K562 (cell line): ENCODE data around the gene ARFRP1. TPM values are rescaled to one million over a fixed set of nuclear protein-coding genes. Genes with fewer than 3 reads are reported as not detected.

Experiments used
- BMI1 ChIP-seq: fragments of 150-350 bp; IDR thresholded peaks from 2 replicates; pipeline ENCODE4 v1.6.1; 2014; ENCODE audit warnings: low read length
- HIVEP1 ChIP-seq: fragments of 250-450 bp; sonication (Bioruptor Pico); IDR thresholded peaks from 2 replicates; pipeline ENCODE4 v1.4.0; 2020; ENCODE audit warnings: mild to moderate bottlenecking
- ZBTB11 ChIP-seq, 3 experiments: fragments of 200-800 bp in 1 of 3; fragments of 250-450 bp in 1 of 3; fragments of 450-650 bp in 1 of 3; sonication (Bioruptor Pico) in 1 of 3; sonication (Bioruptor generic) in 1 of 3; formaldehyde crosslinking in 1 of 3; IDR thresholded peaks; 2 replicates each; pipeline versions ENCODE4 v1.6.1 to v1.8.0; 2016 to 2022; ENCODE audit warnings: mild to moderate bottlenecking in 2 of 3, missing genetic modification characterization in 2 of 3, missing compliant biosample characterization in 1 of 3, moderate library complexity in 1 of 3
- ZNF408 ChIP-seq: fragments of 250-450 bp; sonication (Bioruptor Pico); IDR thresholded peaks from 2 replicates; pipeline ENCODE4 v1.4.0; 2020; ENCODE audit warnings: low read depth, mild to moderate bottlenecking, moderate library complexity
- polyA plus RNA-seq, 8 experiments: library from polyadenylated mRNA; depleted of rRNA in 4 of 8; stranded (reverse) in 5 of 8; unstranded in 3 of 8; fragments of >200 nt; fragmentation: Nextera tagmentation in 2 of 8; fragmentation: Illumina TruSeq in 1 of 8; extraction: Ambion mirVana in 2 of 8; extraction: Trizol in 1 of 8; gene quantifications; 2 replicates each; pipeline versions ENCODE4 v1.2.1 to v1.2.3, GENCODE V29; 2011 to 2014; ENCODE audit warnings: inconsistent platforms in 1 of 8, missing spikeins in 1 of 8
- total RNA-seq, 7 experiments: library from RNA; depleted of rRNA in 6 of 7; stranded (reverse); fragments of >200 nt in 6 of 7; fragmentation: Illumina TruSeq in 2 of 7; extraction: Trizol in 2 of 7; gene quantifications; 2 replicates each; pipeline versions ENCODE4 v1.2.1 to v1.2.3, GENCODE V29; 2011 to 2021; ENCODE audit warnings: low replicate concordance in 1 of 7
- TF ChIP-seq, protein P1 (sequence below): fragments of 450-650 bp; IDR thresholded peaks from 2 replicates; pipeline ENCODE4 v1.6.1; 2017; ENCODE audit warnings: antibody characterized with exemption, mild to moderate bottlenecking
- TF ChIP-seq, protein P2 (sequence below): fragments of 450-650 bp; IDR thresholded peaks from 2 replicates; pipeline ENCODE4 v1.6.1; 2016; ENCODE audit warnings: mild to moderate bottlenecking, moderate library complexity

ARFRP1 gene
- total and polyA plus RNA-seq, 9 of the 15 experiments (the other 6 are each of a cell fraction or from before 2014, with no cell fraction given): 2.2 to 78.9 (median 37.3) TPM

GRCh38 chr20:63752411-63753101 lies 44.8 kb upstream of the ARFRP1 start (continued):
- TF ChIP-seq, protein P1, sequence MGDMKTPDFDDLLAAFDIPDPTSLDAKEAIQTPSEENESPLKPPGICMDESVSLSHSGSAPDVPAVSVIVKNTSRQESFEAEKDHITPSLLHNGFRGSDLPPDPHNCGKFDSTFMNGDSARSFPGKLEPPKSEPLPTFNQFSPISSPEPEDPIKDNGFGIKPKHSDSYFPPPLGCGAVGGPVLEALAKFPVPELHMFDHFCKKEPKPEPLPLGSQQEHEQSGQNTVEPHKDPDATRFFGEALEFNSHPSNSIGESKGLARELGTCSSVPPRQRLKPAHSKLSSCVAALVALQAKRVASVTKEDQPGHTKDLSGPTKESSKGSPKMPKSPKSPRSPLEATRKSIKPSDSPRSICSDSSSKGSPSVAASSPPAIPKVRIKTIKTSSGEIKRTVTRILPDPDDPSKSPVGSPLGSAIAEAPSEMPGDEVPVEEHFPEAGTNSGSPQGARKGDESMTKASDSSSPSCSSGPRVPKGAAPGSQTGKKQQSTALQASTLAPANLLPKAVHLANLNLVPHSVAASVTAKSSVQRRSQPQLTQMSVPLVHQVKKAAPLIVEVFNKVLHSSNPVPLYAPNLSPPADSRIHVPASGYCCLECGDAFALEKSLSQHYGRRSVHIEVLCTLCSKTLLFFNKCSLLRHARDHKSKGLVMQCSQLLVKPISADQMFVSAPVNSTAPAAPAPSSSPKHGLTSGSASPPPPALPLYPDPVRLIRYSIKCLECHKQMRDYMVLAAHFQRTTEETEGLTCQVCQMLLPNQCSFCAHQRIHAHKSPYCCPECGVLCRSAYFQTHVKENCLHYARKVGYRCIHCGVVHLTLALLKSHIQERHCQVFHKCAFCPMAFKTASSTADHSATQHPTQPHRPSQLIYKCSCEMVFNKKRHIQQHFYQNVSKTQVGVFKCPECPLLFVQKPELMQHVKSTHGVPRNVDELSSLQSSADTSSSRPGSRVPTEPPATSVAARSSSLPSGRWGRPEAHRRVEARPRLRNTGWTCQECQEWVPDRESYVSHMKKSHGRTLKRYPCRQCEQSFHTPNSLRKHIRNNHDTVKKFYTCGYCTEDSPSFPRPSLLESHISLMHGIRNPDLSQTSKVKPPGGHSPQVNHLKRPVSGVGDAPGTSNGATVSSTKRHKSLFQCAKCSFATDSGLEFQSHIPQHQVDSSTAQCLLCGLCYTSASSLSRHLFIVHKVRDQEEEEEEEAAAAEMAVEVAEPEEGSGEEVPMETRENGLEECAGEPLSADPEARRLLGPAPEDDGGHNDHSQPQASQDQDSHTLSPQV: no peak
- TF ChIP-seq, protein P2, sequence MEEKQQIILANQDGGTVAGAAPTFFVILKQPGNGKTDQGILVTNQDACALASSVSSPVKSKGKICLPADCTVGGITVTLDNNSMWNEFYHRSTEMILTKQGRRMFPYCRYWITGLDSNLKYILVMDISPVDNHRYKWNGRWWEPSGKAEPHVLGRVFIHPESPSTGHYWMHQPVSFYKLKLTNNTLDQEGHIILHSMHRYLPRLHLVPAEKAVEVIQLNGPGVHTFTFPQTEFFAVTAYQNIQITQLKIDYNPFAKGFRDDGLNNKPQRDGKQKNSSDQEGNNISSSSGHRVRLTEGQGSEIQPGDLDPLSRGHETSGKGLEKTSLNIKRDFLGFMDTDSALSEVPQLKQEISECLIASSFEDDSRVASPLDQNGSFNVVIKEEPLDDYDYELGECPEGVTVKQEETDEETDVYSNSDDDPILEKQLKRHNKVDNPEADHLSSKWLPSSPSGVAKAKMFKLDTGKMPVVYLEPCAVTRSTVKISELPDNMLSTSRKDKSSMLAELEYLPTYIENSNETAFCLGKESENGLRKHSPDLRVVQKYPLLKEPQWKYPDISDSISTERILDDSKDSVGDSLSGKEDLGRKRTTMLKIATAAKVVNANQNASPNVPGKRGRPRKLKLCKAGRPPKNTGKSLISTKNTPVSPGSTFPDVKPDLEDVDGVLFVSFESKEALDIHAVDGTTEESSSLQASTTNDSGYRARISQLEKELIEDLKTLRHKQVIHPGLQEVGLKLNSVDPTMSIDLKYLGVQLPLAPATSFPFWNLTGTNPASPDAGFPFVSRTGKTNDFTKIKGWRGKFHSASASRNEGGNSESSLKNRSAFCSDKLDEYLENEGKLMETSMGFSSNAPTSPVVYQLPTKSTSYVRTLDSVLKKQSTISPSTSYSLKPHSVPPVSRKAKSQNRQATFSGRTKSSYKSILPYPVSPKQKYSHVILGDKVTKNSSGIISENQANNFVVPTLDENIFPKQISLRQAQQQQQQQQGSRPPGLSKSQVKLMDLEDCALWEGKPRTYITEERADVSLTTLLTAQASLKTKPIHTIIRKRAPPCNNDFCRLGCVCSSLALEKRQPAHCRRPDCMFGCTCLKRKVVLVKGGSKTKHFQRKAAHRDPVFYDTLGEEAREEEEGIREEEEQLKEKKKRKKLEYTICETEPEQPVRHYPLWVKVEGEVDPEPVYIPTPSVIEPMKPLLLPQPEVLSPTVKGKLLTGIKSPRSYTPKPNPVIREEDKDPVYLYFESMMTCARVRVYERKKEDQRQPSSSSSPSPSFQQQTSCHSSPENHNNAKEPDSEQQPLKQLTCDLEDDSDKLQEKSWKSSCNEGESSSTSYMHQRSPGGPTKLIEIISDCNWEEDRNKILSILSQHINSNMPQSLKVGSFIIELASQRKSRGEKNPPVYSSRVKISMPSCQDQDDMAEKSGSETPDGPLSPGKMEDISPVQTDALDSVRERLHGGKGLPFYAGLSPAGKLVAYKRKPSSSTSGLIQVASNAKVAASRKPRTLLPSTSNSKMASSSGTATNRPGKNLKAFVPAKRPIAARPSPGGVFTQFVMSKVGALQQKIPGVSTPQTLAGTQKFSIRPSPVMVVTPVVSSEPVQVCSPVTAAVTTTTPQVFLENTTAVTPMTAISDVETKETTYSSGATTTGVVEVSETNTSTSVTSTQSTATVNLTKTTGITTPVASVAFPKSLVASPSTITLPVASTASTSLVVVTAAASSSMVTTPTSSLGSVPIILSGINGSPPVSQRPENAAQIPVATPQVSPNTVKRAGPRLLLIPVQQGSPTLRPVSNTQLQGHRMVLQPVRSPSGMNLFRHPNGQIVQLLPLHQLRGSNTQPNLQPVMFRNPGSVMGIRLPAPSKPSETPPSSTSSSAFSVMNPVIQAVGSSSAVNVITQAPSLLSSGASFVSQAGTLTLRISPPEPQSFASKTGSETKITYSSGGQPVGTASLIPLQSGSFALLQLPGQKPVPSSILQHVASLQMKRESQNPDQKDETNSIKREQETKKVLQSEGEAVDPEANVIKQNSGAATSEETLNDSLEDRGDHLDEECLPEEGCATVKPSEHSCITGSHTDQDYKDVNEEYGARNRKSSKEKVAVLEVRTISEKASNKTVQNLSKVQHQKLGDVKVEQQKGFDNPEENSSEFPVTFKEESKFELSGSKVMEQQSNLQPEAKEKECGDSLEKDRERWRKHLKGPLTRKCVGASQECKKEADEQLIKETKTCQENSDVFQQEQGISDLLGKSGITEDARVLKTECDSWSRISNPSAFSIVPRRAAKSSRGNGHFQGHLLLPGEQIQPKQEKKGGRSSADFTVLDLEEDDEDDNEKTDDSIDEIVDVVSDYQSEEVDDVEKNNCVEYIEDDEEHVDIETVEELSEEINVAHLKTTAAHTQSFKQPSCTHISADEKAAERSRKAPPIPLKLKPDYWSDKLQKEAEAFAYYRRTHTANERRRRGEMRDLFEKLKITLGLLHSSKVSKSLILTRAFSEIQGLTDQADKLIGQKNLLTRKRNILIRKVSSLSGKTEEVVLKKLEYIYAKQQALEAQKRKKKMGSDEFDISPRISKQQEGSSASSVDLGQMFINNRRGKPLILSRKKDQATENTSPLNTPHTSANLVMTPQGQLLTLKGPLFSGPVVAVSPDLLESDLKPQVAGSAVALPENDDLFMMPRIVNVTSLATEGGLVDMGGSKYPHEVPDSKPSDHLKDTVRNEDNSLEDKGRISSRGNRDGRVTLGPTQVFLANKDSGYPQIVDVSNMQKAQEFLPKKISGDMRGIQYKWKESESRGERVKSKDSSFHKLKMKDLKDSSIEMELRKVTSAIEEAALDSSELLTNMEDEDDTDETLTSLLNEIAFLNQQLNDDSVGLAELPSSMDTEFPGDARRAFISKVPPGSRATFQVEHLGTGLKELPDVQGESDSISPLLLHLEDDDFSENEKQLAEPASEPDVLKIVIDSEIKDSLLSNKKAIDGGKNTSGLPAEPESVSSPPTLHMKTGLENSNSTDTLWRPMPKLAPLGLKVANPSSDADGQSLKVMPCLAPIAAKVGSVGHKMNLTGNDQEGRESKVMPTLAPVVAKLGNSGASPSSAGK: no peak
- TF ChIP-seq ZNF408 (no peak), BMI1 (no peak), ZBTB11 (CRISPR knock-in tag; IDR thresholded peaks at IDR 0.05) (no peak), HIVEP1 (CRISPR knock-in tag) (no peak)
